NCI-H187 treated with DMSO at 0.1 percent for 48 hours (cell line): ENCODE data around the gene STAG3.
"Not testable (repeated sequence)": the region's sequence is repeated elsewhere in the genome, so short reads cannot be mapped to it uniquely, and the experiment has no call there.

Experiments used
- DNase-seq: peaks from one replicate; lab custom pipeline; 2025; lab: John Stamatoyannopoulos, UW

STAG3 gene

GRCh38 chr7:100212631-100213286, 35.0 kb downstream of the STAG3 start:
- no peak for DNase-seq

- no peak for DNase-seq
Observed at GRCh38 chr7:100213672-100214071, 36.0 kb downstream of the STAG3 start.

- DNase-seq, result not testable (repeated sequence)
Observed at GRCh38 chr7:100214356-100214755, 36.6 kb downstream of the STAG3 start.

GRCh38 chr7:100215895-100216294, 38.2 kb downstream of the STAG3 start:
- no peak for DNase-seq

- peak; percentile 12 for DNase-seq
Observed at GRCh38 chr7:100217934-100218333, 40.2 kb downstream of the STAG3 start.

- no peak for DNase-seq
Observed at GRCh38 chr7:100219271-100219737, 41.6 kb downstream of the STAG3 start.

- not testable (repeated sequence) for DNase-seq
Observed at GRCh38 chr7:100219801-100220585, 42.3 kb downstream of the STAG3 start, which contains the start of gene PVRIG. Gene PVRIG (plus strand): TSS chr7:100219949. CDS start chr7:100219971, 22 bp downstream.

GRCh38 chr7:100220586-100221230, 43.0 kb downstream of the STAG3 start:
- DNase-seq, result no peak

GRCh38 chr7:100221231-100221718, 43.6 kb downstream of the STAG3 start:
- no peak for DNase-seq

- no peak for DNase-seq
Observed at GRCh38 chr7:100221767-100222444, 44.2 kb downstream of the STAG3 start.

GRCh38 chr7:100222445-100223132, 44.9 kb downstream of the STAG3 start:
- no peak for DNase-seq

- not testable (repeated sequence) for DNase-seq
Observed at GRCh38 chr7:100223376-100223927, 45.7 kb downstream of the STAG3 start.

GRCh38 chr7:100224891-100225290, 47.2 kb downstream of the STAG3 start:
- DNase-seq, result not testable (repeated sequence)

- not testable (repeated sequence) for DNase-seq
Observed at GRCh38 chr7:100234660-100235317, 57.1 kb downstream of the STAG3 start.

GRCh38 chr7:100239975-100240374, 62.3 kb downstream of the STAG3 start:
- DNase-seq, result not testable (repeated sequence)

GRCh38 chr7:100243385-100243784, 65.7 kb downstream of the STAG3 start:
- DNase-seq, result not testable (repeated sequence)

GRCh38 chr7:100244988-100245605, 67.4 kb downstream of the STAG3 start:
- DNase-seq, result not testable (repeated sequence)

GRCh38 chr7:100246121-100246864, 68.6 kb downstream of the STAG3 start:
- not testable (repeated sequence) for DNase-seq

- DNase-seq, result not testable (repeated sequence)
Observed at GRCh38 chr7:100246865-100247137, 69.1 kb downstream of the STAG3 start.
